GM18498 (cell line): ENCODE results near the gene A3GALT2.
"Not testable (repeated sequence)": the region's sequence is repeated elsewhere in the genome, so short reads cannot be mapped to it uniquely, and the experiment has no call there.

Source experiments
- ATAC-seq: cut with Tn5 transposase; IDR thresholded peaks from one replicate; pipeline ENCODE4 v1.9.1; 2021; ENCODE audit warnings: mild to moderate bottlenecking, moderate library complexity; ENCODE audit not compliant: unreplicated experiment

A3GALT2 gene

GRCh38 chr1:33295450-33296081 lies 25.3 kb downstream of the A3GALT2 start:
- ATAC-seq: no peak

- no peak for ATAC-seq
Measured at GRCh38 chr1:33295023-33295422, 25.9 kb downstream of the A3GALT2 start.

GRCh38 chr1:33294071-33295010 lies 26.6 kb downstream of the A3GALT2 start:
- no peak for ATAC-seq

GRCh38 chr1:33292726-33293340 lies 28.1 kb downstream of the A3GALT2 start:
- no peak for ATAC-seq

- ATAC-seq: not testable (repeated sequence)
Measured at GRCh38 chr1:33290615-33291014, 30.3 kb downstream of the A3GALT2 start.

- no peak for ATAC-seq
Measured at GRCh38 chr1:33289858-33290154, 31.1 kb downstream of the A3GALT2 start.

GRCh38 chr1:33288976-33289857 lies 31.7 kb downstream of the A3GALT2 start:
- no peak for ATAC-seq

- ATAC-seq: no peak
Measured at GRCh38 chr1:33287317-33287716, 33.6 kb downstream of the A3GALT2 start.

- ATAC-seq: no peak
Measured at GRCh38 chr1:33286451-33287185, 34.3 kb downstream of the A3GALT2 start.

- ATAC-seq: no peak
Measured at GRCh38 chr1:33284049-33284448, 36.8 kb downstream of the A3GALT2 start.

- no peak for ATAC-seq
Measured at GRCh38 chr1:33282791-33283190, 38.1 kb downstream of the A3GALT2 start.

GRCh38 chr1:33281554-33282303 lies 39.2 kb downstream of the A3GALT2 start:
- ATAC-seq: no peak

GRCh38 chr1:33280091-33280661 lies 40.7 kb downstream of the A3GALT2 start:
- no peak for ATAC-seq

GRCh38 chr1:33277488-33278084 lies 43.3 kb downstream of the A3GALT2 start:
- ATAC-seq: no peak

- no peak for ATAC-seq
Measured at GRCh38 chr1:33276573-33277298, 44.2 kb downstream of the A3GALT2 start.

GRCh38 chr1:33275706-33276572 lies 45.0 kb downstream of the A3GALT2 start:
- ATAC-seq: no peak

GRCh38 chr1:33275195-33275594 lies 45.7 kb downstream of the A3GALT2 start:
- ATAC-seq: no peak
